Measurements from ENCODE around the gene DECR2.

DNA sequence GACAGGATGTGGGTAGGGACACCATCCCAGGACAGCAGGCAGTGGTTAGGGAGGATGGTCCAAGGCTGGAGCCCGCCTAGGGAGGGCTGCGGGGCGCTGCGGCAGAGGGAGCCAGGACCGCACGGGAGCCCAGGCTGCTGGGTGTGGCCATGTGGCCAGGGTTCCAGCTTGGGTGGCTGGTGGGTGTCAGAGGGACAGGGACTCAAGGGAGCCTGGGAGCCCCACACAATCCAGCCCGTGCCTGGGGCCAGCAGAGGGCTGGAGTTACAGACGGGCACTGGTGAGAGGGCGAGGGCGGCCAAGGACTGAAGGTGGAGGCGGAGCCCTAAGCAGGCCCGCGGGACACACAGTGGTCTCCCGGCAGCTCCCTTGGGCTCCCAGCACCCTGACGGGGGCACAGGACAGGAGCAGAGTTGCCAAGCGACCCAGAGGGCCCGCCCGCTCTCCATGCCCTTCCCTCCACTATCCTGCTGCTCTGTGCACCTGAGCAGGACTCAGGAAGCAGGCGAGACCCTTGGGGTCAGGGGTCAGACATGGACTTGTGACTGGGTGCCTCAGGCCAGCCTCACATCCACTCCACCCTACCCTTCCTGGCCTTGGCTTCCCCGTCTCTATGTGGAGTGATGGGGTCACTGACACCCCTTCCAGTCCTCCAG lies 38.4 kb upstream of the DECR2 start:
- TF ChIP-seq, protein P1, sequence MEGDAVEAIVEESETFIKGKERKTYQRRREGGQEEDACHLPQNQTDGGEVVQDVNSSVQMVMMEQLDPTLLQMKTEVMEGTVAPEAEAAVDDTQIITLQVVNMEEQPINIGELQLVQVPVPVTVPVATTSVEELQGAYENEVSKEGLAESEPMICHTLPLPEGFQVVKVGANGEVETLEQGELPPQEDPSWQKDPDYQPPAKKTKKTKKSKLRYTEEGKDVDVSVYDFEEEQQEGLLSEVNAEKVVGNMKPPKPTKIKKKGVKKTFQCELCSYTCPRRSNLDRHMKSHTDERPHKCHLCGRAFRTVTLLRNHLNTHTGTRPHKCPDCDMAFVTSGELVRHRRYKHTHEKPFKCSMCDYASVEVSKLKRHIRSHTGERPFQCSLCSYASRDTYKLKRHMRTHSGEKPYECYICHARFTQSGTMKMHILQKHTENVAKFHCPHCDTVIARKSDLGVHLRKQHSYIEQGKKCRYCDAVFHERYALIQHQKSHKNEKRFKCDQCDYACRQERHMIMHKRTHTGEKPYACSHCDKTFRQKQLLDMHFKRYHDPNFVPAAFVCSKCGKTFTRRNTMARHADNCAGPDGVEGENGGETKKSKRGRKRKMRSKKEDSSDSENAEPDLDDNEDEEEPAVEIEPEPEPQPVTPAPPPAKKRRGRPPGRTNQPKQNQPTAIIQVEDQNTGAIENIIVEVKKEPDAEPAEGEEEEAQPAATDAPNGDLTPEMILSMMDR (IDR thresholded peaks at IDR 0.05) = no peak
- TF ChIP-seq POLR2A (IDR thresholded peaks at IDR 0.05) = no peak
